NCI-H2171 treated with DMSO at 0.1 percent for 48 hours (cell line): ENCODE data around the gene EFNB3.
A peak's percentile ranks its signal among the peaks of the same experiment; 100 is the strongest.

ENCODE experiments used
- DNase-seq: peaks from one replicate; lab custom pipeline; 2025; lab: John Stamatoyannopoulos, UW

The EFNB3 gene

DNA sequence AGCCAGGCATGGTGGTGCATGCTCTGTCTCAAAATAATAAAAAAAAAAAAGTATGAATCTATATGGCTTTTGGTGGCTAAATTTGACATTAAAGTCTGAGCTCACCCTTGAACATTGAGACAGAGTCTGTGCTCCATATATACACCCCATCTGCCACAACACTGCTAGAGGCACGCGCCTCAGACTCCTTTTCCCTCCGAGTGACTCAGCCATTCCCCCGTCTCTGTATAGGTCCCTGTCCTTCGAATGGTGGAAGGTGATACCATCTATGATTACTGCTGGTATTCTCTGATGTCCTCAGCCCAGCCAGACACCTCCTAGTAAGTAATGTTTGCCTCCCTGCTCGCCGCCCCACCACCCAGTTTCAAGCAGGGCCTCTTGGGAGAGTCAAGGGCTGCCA, 4.5 kb upstream of the EFNB3 start:
- no peak for DNase-seq

GRCh38 chr17:7701681-7702080, 3.3 kb upstream of the EFNB3 start:
- DNase-seq, result no peak

GRCh38 chr17:7702776-7703175, 2.2 kb upstream of the EFNB3 start:
- DNase-seq, result no peak

DNA sequence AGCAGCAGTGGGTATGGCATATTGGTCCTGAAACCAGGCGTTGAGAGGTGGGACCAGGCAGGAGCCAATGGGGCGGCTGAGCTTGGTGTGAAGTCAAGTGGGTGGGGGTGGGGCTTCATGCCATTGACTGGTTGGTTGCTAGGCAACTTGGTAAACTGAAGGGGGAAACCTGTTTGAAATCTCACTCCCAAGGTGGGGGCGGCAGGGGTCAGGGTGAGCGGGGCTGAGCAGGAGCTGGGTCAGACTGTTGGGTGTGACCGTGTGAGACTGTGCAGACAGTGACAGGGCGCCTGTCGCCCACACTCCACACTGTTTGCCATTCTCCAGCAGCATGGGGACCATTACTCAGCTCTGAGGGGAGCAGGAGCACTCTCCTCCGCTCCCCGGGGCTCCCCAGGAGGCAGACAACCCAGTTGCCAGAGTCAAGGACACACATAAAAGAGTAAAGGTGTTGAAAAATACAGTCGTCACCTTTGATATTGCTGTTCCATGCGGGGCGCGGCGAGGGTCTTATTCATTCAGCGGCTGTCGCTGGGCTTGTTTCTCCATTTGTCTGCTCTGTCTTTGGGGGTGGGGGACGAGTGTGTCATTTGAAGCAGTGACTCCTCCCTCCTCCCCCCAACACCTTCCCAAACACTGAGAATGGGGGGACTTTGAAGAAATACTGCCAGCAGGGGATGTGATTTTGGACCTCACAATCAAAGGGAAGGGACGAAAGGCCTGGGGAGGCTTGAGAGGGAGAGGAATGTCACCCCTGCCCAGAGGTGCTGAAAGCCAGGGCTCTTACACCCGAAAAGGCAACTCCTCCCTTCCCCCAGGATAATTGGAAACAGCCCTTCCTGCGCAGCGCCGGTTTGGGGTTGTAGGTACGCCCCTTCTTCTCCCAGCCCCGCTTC, 1.2 kb upstream of the EFNB3 start:
- DNase-seq, result peak; percentile 55

- no peak for DNase-seq
Observed at GRCh38 chr17:7705269-7706255, 560 bp downstream of the EFNB3 start.

- no peak for DNase-seq
Observed at GRCh38 chr17:7706631-7707354, 1.8 kb downstream of the EFNB3 start.

GRCh38 chr17:7707446-7707845, 2.4 kb downstream of the EFNB3 start:
- DNase-seq, result no peak

DNA sequence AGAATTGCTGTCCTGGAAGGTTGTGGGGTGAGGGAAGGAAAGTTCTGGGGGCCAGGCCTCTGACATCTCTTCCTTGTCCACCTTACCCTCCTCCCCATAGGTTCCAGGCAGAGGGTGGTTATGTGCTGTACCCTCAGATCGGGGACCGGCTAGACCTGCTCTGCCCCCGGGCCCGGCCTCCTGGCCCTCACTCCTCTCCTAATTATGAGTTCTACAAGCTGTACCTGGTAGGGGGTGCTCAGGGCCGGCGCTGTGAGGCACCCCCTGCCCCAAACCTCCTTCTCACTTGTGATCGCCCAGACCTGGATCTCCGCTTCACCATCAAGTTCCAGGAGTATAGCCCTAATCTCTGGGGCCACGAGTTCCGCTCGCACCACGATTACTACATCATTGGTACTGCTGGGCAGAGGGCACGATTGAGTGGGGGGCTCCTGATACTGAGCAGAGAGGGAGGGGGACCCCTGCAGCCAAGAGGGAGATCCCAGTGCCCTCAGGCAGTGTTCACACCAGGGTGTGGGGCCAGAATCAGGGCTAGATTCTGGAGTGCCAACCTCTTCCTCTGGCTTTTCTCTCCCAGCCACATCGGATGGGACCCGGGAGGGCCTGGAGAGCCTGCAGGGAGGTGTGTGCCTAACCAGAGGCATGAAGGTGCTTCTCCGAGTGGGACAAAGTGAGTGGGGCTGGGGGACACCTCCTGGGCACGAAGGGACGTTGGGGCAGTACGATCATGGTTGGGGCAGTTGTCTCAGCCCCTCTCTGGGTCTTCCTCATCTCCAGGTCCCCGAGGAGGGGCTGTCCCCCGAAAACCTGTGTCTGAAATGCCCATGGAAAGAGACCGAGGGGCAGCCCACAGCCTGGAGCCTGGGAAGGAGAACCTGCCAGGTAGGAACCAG, 3.1 kb downstream of the EFNB3 start:
- DNase-seq, result no peak

DNA sequence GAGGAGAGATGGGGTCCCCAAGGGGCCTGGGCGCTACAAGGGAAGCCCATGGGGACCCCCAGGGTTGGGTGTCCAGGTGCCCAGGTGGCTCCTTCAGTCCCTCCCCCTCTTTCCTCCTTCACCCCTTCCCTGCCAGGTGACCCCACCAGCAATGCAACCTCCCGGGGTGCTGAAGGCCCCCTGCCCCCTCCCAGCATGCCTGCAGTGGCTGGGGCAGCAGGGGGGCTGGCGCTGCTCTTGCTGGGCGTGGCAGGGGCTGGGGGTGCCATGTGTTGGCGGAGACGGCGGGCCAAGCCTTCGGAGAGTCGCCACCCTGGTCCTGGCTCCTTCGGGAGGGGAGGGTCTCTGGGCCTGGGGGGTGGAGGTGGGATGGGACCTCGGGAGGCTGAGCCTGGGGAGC, 4.0 kb downstream of the EFNB3 start:
- no peak for DNase-seq

DNA sequence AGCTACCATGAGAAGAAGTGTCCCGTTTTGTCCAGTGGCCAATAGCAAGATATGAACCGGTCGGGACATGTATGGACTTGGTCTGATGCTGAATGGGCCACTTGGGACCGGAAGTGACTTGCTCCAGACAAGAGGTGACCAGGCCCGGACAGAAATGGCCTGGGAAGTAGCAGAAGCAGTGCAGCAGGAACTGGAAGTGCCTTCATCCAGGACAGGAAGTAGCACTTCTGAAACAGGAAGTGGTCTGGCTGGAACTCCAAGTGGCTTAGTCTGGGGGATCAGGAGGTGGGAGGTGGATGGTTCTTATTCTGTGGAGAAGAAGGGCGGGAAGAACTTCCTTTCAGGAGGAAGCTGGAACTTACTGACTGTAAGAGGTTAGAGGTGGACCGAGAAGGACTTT, 5.3 kb downstream of the EFNB3 start:
- DNase-seq, result no peak

- no peak for DNase-seq
Observed at GRCh38 chr17:7711051-7711755, 6.2 kb downstream of the EFNB3 start.

DNA sequence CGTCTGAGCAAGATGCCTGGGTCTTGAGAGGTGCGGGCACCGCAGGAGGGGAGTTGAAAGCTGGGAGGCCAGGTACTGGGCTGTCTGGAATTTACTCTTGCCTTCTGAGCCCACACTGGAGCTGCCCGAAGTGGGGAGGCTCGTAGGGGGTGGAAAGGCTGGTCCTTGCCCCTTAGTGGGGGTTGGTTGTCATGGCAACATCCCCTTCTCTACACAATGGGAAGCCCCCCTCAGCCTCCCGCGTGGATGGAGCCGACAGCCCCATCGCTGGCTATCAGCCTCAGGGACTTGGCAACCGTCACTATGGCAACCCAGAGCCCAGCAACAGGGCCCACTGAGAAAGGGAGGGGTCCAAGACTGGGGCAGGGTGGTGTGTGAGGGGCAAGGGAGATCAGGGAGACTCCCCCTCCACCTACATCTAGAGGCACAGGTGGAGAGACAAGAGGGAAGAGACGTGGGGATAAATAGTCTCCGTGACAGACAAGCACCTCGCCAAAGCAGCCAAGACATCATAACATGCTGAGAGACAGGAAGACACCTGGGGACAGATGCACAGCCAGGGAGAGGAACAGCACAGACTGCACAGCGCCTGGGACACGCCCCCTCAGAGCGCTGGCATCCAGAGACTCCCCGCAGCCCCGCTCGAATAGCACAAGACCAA, 7.2 kb downstream of the EFNB3 start:
- DNase-seq, result peak; percentile 12

- DNase-seq, result no peak
Observed at GRCh38 chr17:7713782-7714181, 8.8 kb downstream of the EFNB3 start.

DNA sequence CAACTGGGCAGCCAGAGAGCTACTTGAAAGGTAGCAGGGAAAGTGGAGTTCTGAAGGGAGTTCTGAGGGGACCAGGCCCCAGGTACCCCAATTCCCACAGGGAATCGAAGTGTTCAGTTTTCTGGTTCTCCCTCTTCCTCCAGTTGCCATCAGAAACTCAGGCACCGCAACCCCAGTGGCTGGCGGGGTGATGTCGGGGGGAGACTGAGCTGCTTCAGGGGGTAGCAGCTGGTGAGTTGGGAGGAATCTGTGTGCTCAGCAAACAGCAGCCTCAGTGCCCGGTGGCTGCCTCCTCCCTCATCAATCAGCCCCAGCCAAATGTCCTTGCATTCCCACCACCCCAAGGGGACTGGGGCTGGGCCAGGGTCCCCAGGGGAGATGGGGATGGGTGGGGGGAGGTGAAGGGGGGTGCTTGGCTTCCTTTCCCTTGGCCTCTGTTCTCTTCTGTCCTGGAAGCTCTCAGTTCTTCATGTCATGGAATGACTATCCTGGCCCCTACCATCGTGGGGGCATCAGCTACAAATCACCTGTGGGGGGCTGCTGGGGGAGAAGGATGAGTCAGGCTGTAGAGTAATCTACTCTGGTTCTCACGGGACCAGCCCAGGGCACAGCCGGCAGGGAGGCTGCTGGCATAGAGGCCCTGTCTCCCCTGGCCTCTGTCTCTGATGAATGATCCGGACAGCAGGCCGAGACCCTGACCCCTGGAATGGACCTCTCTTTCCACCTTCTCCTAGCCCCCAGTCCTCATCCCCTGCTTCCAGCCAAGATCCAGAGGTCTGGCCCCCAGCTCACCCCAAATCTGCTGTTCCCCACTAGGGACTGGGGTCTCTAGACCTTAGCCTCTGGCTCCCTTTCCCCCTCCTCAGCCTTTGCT, 10.0 kb downstream of the EFNB3 start:
- DNase-seq, result peak; percentile 16

DNA sequence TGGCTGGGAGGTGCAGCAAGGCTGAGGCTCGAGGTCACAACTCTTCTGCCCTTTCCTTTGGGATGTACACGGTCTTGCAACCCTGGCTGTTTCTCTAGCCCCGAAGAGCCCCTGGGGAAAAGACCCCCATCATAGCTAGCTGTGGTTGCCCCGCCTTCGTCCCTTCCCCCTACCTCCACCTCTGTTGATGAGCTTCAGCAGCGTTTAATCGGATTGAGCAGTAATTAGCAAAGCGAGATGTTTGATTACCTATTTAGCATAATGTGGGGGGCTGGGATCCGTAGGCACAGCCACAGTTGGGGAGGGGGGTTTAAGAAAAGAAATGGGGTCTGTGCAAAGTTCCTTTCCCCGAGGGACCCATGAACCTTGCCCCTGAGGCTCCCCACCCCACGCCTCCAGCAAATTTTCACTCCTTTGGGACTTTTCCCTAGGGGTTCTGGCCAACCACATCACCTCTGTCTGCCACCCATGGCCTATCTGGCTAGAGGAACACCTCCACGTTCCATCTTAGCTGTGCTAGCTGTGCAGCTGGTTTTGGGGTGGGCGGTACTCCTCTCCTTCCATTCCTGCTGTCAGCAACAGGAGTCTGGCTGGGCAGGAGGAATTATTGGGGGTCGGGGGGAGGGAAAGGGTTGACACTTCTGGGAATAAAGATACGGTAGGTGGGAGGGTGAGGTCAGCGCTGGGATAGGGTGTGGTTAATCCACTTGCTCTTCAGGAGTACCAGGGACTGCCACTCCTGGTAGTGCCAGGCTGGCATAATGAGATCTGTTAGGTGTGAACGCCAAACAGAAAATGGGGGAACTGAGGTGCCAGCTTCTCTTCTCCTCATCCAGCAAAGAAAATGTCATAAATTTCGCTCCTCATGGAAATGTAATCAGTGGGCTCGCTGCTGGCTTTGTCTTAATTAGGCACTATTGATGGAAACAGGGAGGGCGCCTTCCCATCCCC, 11.2 kb downstream of the EFNB3 start:
- DNase-seq, result peak; percentile 52

DNA sequence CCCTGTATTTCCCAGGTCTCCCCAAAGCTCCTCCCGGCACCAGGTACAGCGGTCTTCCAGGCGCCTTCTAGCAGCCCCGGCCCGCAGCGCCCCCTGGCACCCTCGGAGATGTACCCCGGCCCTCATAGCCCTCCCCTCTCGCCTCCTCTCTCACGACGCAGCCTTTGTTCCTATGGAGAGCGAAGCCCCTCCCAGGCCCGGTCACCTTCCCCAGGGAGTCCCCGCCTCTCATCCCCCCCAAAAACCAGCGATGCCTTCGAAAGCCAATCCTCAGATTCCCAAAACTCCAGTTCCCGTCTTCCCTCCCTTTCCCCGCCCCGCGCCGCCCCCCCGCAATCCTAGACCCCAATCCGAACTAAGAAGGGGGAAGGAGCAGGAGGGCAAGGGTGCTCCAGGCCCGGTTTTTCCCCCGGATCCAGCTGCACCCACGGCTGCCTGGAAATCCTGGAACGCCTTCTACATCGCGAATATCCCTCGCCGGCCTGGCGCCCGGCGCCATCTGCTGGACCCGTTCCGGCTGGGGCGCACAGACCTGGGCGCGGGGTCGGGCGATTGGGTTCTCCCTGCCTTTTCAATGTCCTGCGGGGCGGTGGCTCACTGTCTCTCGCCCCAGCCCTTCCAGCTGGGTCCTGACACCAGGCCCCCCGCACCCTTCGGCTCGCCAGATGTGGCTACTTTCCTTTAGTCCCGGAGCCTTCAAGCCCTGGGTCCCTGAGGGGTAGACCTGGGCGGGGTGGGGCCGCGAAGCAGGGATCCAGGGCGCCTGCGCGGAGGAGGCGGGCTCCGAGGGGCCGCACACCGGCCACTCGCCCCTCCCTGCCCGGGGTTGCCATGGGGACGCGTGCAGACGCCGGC, 12.1 kb downstream of the EFNB3 start, which contains the start of gene DNAH2:
Gene DNAH2 (plus strand): TSS at position 844 of the 855 bp plus-strand sequence. CDS start 1,991 bp downstream, outside the sequence.
- DNase-seq, result peak; percentile 98
